ENCODE measurements around the gene KIF23.
"Not testable (repeated sequence)": the region's sequence is repeated elsewhere in the genome, so short reads cannot be mapped to it uniquely, and the experiment has no call there.

Gene KIF23

GRCh38 chr15:69413822-69414700 lies at the start of gene KIF23:
Gene KIF23, plus strand, starts transcription at chr15:69414349. Its CDS starts 117 bp downstream, at chr15:69414466.
- DNase-seq (ENCODE audit: low read depth in 1 of 2, low spot score in 1 of 2) = peak; percentile 83 to 91

- no peak for DNase-seq (ENCODE audit: low read depth in 1 of 2, low spot score in 1 of 2)
These were observed 46.9 kb upstream of the KIF23 start for GRCh38 chr15:69367236-69367635.

GRCh38 chr15:69369631-69370030 lies 44.5 kb upstream of the KIF23 start:
- DNase-seq (ENCODE audit: low read depth in 1 of 2, low spot score in 1 of 2) = no peak

GRCh38 chr15:69373406-69373805 lies 40.7 kb upstream of the KIF23 start:
- DNase-seq (ENCODE audit: low read depth in 1 of 2, low spot score in 1 of 2) = no peak

GRCh38 chr15:69375151-69375790 lies 38.9 kb upstream of the KIF23 start:
- DNase-seq (ENCODE audit: low read depth in 1 of 2, low spot score in 1 of 2) = no peak

- no peak for DNase-seq (ENCODE audit: low read depth in 1 of 2, low spot score in 1 of 2)
These were observed 36.8 kb upstream of the KIF23 start for GRCh38 chr15:69377216-69377970.

- DNase-seq (ENCODE audit: low read depth in 1 of 2, low spot score in 1 of 2) = no peak
These were observed 33.9 kb upstream of the KIF23 start for GRCh38 chr15:69380100-69380725.

GRCh38 chr15:69380726-69381105 lies 33.4 kb upstream of the KIF23 start:
- DNase-seq (ENCODE audit: low read depth in 1 of 2, low spot score in 1 of 2) = no peak

- not testable (repeated sequence) for DNase-seq (ENCODE audit: low read depth in 1 of 2, low spot score in 1 of 2)
These were observed 32.0 kb upstream of the KIF23 start for GRCh38 chr15:69382176-69382575.

- not testable (repeated sequence) for DNase-seq (ENCODE audit: low read depth in 1 of 2, low spot score in 1 of 2)
These were observed 30.1 kb upstream of the KIF23 start for GRCh38 chr15:69384066-69384465.

- no peak for DNase-seq (ENCODE audit: low read depth in 1 of 2, low spot score in 1 of 2)
These were observed 29.2 kb upstream of the KIF23 start for GRCh38 chr15:69384626-69385598.

- no peak for DNase-seq (ENCODE audit: low read depth in 1 of 2, low spot score in 1 of 2)
These were observed 28.3 kb upstream of the KIF23 start for GRCh38 chr15:69385831-69386230.

- DNase-seq (ENCODE audit: low read depth in 1 of 2, low spot score in 1 of 2) = no peak
These were observed 27.9 kb upstream of the KIF23 start for GRCh38 chr15:69386284-69386683.

GRCh38 chr15:69388260-69388705 lies 25.9 kb upstream of the KIF23 start:
- DNase-seq (ENCODE audit: low read depth in 1 of 2, low spot score in 1 of 2) = no peak

- no peak for DNase-seq (ENCODE audit: low read depth in 1 of 2, low spot score in 1 of 2)
These were observed 24.7 kb upstream of the KIF23 start for GRCh38 chr15:69389426-69389825.

- no peak for DNase-seq (ENCODE audit: low read depth in 1 of 2, low spot score in 1 of 2)
These were observed 23.6 kb upstream of the KIF23 start for GRCh38 chr15:69390575-69390974.

- DNase-seq (ENCODE audit: low read depth in 1 of 2, low spot score in 1 of 2) = no peak
These were observed 22.9 kb upstream of the KIF23 start for GRCh38 chr15:69391046-69391757.

- DNase-seq (ENCODE audit: low read depth in 1 of 2, low spot score in 1 of 2) = no peak
These were observed 21.8 kb upstream of the KIF23 start for GRCh38 chr15:69392352-69392751.

GRCh38 chr15:69393831-69394491 lies 20.2 kb upstream of the KIF23 start:
- DNase-seq (ENCODE audit: low read depth in 1 of 2, low spot score in 1 of 2) = no peak

Measured in stimulated activated CD4-positive, alpha-beta T cell treated with anti-CD3 and anti-CD28 coated beads, Interleukin-15, amount 100 ng/mL, for 1 hour (primary cell).